Activated naive CD4-positive, alpha-beta T cell treated with anti-CD3 and anti-CD28 coated beads, Interleukin-2, amount 50 U/mL, for 24 hours (primary cell): ENCODE measurements around the gene FBRSL1.

Experiments
- H3K27ac Mint-ChIP-seq: one replicate; pipeline ENCODE4 v1.8.0; 2021; ENCODE audit warnings: mild to moderate bottlenecking, mixed read lengths
- H3K27me3 Mint-ChIP-seq: one replicate; pipeline ENCODE4 v1.8.0; 2021; ENCODE audit warnings: mixed read lengths
- H3K36me3 Mint-ChIP-seq: one replicate; pipeline ENCODE4 v1.8.0; 2021; ENCODE audit warnings: mixed read lengths
- H3K4me1 Mint-ChIP-seq: one replicate; pipeline ENCODE4 v1.8.0; 2021; ENCODE audit warnings: mixed read lengths
- H3K4me3 Mint-ChIP-seq: one replicate; pipeline ENCODE4 v1.8.0; 2021; ENCODE audit warnings: mild to moderate bottlenecking, mixed read lengths
- H3K9me3 Mint-ChIP-seq: one replicate; pipeline ENCODE4 v1.8.0; 2021; ENCODE audit warnings: mixed read lengths

FBRSL1 gene

DNA sequence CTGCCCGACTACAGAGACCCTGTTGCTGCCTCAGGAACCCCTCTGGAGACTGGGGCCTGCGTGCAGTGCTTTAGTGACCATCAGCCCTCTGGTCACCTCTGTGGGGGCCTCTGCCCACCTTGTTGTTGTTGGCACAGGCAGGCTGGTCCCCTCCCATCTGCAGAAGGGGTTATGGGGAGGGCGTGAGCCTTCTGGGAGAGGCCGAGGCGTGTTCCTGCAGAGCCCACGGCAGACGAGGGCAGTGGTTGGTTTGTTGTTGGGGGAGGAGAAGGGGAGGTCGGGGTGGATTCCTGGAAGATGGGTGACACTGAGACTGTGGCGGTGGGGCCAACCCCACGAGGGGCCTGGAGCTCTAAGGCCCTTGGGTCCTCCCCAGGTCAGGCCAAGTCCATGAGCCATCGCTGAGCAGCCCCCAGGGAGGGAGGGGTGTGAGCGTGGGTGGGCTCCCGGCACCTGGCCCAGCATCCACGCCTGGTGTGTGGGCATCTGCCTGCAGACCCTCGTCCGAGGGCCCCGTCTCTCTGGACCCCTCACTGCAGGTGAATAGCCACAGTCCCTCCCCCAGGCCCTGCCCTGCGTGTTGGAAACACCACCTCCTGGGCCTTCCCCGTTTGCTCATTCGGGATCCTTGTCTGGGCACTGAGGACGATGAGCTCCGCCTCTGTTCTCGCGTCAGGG, 23.6 kb downstream of the FBRSL1 start:
- no peak overlapping the region for H3K4me3 Mint-ChIP-seq
- H3K9me3 Mint-ChIP-seq, result no peaks in the 10 kb centered on the region
- peaks cover 15% of the 10 kb centered on the region for H3K36me3 Mint-ChIP-seq
- H3K4me1 Mint-ChIP-seq, result peaks cover 4% of the 10 kb centered on the region
- H3K27ac Mint-ChIP-seq, result no peak overlapping the region
- no peaks in the 10 kb centered on the region for H3K27me3 Mint-ChIP-seq

DNA sequence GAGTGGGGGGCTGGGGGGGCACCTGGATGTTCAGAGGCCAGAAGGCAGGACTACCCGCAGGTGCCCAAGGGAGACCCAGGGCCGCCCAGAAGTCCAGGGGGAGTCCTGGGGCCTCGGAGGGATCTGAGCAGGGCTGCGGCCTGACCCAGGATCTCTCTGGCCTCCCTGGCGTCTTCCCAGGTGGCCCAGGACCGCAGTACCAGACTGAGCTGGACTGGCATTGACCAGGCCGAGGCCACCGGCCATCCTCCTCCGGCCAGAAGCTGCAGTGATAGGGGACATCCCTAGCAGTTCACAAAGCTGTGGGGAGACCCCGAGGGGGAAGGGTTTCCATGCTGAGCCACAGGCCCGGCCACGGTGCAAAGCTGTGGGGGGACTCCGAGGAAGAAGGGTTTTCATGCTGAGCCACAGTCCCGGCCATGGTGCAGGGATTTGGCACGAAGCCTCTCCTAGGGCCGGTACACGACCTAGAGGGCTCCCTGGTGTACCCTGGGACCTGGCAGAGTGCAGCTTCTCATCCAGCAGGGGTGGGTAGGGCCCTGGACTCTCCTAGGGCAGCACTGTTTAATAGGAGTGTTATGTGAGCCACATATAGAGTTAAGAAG, 24.4 kb downstream of the FBRSL1 start:
- Mint-ChIP-seq H3K27me3 (no peaks in the 10 kb centered on the region), H3K27ac (no peak overlapping the region), H3K4me1 (peaks cover 4% of the 10 kb centered on the region), H3K4me3 (no peak overlapping the region), H3K36me3 (peaks cover 19% of the 10 kb centered on the region), H3K9me3 (no peaks in the 10 kb centered on the region)

DNA sequence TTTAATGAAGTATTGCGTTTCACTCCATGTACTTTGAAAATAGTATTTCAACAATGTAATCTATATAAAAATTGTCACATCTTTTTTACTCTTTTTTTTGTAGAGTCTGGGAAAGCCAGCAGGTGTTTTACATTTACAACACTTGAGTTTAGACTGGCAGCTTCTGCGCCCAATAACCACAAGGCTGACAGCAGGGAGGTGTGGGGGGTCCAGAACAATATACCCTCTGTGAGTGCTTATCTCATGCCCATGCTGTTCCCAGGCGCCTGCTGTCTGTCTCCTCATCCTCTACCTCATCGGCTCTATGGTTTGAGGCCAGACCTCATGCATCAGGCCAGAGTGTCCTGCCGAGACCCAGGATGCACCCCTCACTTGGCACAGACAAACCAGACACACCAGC, 24.9 kb downstream of the FBRSL1 start:
- H3K4me1 Mint-ChIP-seq, result peaks cover 4% of the 10 kb centered on the region
- H3K9me3 Mint-ChIP-seq, result no peaks in the 10 kb centered on the region
- H3K27ac Mint-ChIP-seq, result no peak overlapping the region
- no peaks in the 10 kb centered on the region for H3K27me3 Mint-ChIP-seq
- peaks cover 19% of the 10 kb centered on the region for H3K36me3 Mint-ChIP-seq
- H3K4me3 Mint-ChIP-seq, result no peak overlapping the region

DNA sequence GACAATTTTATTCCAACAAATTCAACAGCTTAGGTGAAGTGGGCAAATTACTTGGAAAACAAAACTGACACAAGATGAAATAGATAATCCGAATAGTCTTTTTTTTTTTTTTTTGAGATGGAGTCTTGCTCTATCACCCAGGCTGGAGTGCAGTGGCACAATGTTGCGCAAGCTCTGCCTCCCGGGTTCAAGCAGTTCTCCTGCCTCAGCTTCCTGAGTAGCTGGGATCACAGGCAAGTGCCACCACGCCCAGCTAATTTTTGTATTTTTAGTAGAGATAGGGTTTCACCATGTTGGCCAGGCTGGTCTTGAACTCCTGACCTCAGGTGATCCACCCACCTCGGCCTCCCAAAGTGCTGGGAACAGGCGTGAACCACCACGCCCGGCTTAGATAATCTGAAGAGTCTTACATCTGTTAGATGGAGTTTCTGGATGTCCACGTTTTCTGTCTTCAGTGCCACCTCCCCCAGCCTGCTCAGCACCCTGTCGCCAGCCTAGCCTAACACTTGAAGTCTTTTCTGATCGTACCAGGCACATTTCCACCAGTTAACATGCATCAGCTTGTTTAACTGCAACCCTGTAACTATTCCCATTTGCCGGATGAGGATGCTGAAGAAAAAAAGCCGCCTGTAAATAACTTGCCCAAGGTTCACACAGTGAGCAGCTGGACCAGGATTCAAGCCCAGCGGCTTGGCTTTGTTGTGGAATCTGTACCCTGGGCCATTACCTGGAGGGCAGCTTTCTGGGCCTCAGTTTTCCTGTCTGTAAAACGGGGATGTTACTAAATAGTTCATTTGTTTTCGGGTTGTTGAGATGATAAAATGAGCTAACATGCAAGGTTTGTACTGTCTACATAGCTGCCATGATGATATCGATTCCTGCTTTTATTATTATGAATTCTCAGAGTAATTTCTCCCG, 26.4 kb downstream of the FBRSL1 start:
- Mint-ChIP-seq H3K4me1 (peaks cover 4% of the 10 kb centered on the region), H3K9me3 (no peaks in the 10 kb centered on the region), H3K36me3 (peaks cover 19% of the 10 kb centered on the region), H3K27me3 (no peaks in the 10 kb centered on the region), H3K4me3 (no peak overlapping the region), H3K27ac (peak overlapping the region; percentile 65)

DNA sequence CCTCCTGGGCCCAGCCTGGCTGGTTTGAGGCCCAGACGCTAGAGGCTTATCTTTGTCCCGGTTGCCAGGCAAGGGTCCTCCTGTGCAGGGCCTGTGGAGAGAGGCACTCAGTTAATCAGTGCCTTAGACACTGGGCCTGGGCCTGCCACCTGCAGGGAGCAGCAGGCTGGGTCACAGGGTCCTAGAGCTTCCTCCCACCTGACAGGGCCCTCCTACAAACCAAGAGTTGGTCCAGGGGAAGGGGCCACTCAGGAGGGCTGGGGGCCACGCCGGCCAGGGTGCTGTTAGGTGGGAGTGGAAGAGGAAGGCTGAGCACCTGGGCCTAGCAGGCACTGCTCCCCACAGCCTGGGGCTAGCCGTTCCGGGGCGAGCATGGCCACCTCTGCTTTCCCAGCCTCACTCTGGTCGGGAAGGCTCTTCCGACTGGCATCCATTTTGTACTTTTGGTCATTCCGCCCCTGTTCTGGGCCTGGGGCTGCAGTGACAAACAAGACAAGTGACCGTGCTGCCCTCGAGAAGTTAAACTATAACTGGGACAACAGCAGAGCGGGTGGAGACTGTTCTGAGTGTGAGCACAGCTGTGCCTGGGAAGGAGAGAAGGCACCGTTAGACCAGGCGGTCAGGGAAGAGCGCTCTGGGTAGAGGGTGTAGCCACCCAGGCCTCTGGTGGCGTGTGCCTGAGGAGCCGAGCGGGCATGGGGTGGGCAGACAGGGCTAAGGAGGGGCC, 27.2 kb downstream of the FBRSL1 start:
- no peak overlapping the region for H3K4me3 Mint-ChIP-seq
- no peak overlapping the region for H3K27ac Mint-ChIP-seq
- H3K4me1 Mint-ChIP-seq, result peaks cover 7% of the 10 kb centered on the region
- H3K9me3 Mint-ChIP-seq, result no peaks in the 10 kb centered on the region
- peaks cover 19% of the 10 kb centered on the region for H3K36me3 Mint-ChIP-seq
- H3K27me3 Mint-ChIP-seq, result no peaks in the 10 kb centered on the region

DNA sequence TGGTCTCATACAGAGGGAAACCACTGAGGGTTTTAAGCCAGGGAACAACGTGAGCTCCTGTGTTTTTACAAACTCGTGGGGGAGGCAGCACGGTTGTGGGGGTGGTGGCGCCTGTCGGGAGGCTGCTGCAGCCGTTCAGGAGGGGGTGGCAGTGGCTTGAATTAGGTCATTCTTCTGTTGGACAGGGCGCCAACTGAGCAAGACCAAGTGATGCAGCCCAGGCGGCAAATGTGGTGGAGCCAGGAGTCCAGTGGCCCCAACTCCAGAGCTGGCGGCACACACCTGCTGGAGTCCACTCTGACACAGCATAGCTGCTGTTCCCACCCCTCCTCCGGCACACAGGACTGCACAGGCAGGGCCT, 27.8 kb downstream of the FBRSL1 start:
- no peak overlapping the region for H3K4me3 Mint-ChIP-seq
- no peak overlapping the region for H3K27ac Mint-ChIP-seq
- H3K27me3 Mint-ChIP-seq, result no peaks in the 10 kb centered on the region
- peaks cover 19% of the 10 kb centered on the region for H3K36me3 Mint-ChIP-seq
- no peaks in the 10 kb centered on the region for H3K9me3 Mint-ChIP-seq
- peaks cover 7% of the 10 kb centered on the region for H3K4me1 Mint-ChIP-seq

DNA sequence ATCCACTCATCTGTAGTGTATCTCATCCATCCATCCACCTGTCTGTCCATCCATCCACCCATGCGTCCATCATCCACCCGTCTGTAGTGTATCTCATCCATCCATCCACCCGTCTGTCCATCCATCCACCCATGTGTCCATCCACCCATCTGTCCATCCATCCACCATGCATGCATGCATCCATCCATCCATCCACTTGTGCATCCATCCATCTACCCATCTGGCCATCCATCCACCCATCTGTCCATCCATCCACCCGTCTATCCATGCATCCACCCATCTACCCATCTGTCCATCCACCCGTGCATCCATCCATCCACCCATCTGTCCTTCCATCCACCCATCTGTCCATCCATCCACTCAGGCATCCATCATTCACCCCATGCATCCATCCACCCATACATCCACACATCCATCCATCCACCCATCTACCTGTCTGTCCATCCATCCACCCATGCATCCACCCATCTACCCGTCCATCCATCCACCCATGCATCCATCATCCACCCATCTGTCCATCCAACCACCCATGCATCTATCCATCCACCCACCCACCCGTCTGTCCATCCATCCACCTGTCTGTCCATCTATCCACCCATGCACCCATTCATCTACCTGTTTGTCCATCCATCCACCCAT, 28.5 kb downstream of the FBRSL1 start:
- Mint-ChIP-seq H3K4me3 (no peak overlapping the region), H3K27ac (no peak overlapping the region), H3K36me3 (peaks cover 19% of the 10 kb centered on the region), H3K4me1 (peaks cover 7% of the 10 kb centered on the region), H3K27me3 (no peaks in the 10 kb centered on the region), H3K9me3 (no peaks in the 10 kb centered on the region)

DNA sequence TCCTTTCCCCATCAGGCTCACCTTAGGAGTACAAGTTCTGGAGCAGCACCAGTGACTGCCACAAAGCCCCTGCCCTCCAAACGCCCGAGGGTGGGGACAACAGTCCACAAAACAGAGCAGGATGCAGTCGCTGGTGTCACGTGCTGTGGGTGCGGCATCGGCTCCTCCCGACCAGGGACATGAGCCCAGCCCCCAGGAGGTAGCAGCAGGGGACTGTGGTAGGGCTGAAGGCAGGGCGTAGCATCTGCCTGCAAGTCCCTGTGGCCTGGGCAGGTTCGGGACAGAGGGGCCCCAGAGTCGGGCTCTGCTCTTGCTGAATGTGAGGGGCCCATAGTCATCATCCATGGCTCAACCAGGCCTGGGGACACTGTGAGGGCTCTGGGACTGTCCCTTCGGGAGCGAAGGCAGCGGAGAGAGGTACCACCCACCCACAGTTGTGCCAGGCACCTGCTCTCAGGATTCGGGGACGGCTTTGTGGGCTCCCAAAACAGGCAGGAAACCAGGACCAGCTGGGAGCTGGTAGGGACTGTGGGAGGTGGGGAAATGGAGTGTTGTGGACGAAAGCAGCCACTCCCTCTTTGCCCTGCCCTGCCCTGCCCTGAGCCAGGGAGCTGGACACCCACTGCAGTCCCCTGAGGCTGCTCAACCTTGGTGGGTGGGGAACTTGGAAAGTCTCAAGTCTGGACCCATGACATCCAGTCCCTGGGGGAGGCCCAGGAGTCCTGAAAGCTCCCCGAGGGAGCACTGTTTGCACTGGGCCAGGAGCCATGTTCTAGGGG, 30.7 kb downstream of the FBRSL1 start:
- Mint-ChIP-seq H3K9me3 (no peaks in the 10 kb centered on the region), H3K4me1 (peaks cover 8% of the 10 kb centered on the region), H3K27me3 (no peaks in the 10 kb centered on the region), H3K36me3 (peaks cover 14% of the 10 kb centered on the region), H3K27ac (no peak overlapping the region), H3K4me3 (no peak overlapping the region)

DNA sequence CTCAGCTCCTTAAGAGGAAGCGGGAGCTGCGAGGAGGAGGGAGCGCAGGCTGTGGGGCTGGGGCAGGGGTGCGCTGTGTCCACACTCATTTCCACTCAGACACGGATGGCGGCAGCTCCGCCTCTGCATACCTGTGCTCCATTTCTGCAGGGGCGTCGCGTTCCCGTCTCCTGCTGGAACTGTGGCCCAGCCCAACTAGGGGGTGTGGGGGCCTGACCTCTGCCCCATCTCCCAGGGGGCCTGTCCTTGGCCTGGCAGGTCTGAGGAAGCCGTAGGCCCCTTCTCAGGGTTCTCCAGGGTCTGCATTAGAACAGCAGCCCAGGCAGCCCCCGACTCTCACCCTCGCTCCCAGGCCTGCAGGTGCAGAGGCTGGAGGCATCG, 31.2 kb downstream of the FBRSL1 start:
- no peak overlapping the region for H3K27ac Mint-ChIP-seq
- no peaks in the 10 kb centered on the region for H3K9me3 Mint-ChIP-seq
- H3K36me3 Mint-ChIP-seq, result peaks cover 12% of the 10 kb centered on the region
- no peak overlapping the region for H3K4me3 Mint-ChIP-seq
- no peaks in the 10 kb centered on the region for H3K27me3 Mint-ChIP-seq
- H3K4me1 Mint-ChIP-seq, result peaks cover 8% of the 10 kb centered on the region

DNA sequence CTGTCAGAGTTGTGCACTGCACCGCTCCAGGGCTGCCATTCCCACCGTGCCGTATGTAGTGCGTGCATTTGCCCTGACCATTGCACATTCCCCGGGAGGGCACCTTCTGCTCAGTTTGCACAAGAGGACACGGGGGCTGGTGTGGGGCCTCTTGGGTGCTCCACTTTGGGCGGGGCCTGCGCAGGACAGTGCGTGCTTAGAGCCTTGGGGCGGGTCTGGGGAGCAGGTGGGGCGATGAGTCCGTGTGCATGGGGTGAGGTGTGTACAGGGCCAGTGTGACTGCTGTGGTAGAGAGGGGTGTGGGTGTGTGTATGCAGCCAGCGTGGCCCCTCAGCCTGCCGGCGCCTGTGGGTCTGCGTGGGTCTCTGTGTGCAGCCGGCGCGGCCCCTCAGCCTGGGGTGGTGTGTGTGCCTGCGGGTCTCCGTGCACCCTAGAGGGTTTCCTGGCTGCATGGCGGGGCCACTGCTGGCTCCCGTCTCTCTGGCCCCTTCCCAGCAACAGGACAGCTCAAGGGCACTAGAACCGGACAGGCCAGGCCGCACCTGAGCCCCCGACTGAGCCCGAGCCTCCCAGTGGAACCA, 31.9 kb downstream of the FBRSL1 start:
- no peaks in the 10 kb centered on the region for H3K27me3 Mint-ChIP-seq
- no peak overlapping the region for H3K4me3 Mint-ChIP-seq
- H3K27ac Mint-ChIP-seq, result no peak overlapping the region
- H3K36me3 Mint-ChIP-seq, result peaks cover 12% of the 10 kb centered on the region
- H3K9me3 Mint-ChIP-seq, result no peaks in the 10 kb centered on the region
- H3K4me1 Mint-ChIP-seq, result peaks cover 8% of the 10 kb centered on the region

DNA sequence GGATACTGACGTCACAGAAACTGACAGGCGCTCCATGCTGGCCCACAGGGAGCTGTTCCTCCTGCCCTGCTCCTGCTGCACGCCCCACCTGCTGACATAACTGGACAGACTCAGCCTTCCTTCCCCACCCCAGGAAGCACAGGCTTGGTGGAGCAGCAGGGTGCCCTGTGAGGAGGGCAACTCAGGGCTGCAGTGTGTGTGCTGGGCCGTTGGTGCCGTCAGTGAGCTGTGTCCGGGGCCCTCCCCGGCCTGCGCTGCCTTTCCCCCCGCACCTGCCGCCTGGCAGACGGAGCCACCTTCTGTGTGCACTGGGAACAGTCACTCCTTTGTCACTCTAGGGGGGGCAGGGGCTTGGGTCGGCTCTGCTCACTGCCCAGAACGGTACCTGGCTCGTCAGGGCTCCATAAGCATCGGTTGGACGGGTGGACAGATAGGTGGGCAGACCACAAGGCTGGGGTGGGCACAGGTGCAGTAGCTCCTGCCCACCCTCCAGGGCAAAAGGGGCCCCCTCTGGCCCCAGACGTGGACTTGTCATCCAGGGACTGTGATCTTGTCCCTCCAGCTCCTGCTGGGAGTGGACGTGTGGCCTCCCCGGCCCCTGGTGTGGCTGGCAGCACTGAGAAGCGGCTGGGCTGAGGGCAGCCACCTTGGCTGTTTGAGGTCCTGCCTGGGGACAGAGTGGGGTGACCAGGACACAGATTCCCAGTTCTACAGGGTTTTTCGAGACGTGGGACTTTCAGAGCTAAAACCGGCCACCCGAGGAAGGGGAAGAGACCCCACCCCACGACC, 32.8 kb downstream of the FBRSL1 start:
- no peak overlapping the region for H3K4me3 Mint-ChIP-seq

DNA sequence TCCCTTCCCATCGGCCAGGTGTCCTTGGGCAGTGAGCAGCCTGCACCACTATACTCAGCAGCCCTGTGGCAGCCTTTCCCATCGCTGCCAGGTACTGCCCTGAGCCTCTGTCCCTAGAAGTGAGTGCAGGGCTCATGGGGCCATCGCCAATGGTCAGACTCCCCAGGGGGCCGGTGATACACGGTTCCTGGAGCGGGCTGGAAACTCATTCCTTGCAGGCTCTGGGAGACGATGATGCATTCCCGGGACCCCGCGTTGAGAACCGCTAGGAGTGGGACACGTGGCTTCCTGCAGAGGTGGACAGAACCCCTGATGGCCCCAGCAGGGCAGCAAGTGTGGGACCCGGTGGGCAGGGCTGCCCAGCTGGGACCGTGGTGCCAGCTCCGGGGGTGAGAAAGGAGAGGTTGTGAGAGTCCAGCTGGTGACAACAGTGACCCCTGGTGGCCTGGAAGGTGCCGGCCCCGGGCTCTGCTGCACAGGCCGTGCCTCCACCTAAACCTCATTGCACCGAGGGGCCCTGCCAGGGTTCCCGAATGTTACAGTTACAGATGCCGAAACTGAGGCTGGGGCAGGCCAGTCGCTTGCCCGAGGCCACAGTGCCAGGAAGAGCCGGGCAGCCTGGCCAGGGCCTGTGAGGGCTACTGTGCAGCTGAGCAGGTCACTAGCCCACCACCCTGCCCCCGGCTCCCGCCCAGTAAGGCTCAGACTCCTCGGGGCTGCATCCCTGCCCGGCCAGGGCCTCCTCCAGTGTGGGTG, 33.8 kb downstream of the FBRSL1 start:
- peaks cover 8% of the 10 kb centered on the region for H3K4me1 Mint-ChIP-seq
- no peaks in the 10 kb centered on the region for H3K27me3 Mint-ChIP-seq
- no peak overlapping the region for H3K27ac Mint-ChIP-seq
- H3K4me3 Mint-ChIP-seq, result no peak overlapping the region
- H3K9me3 Mint-ChIP-seq, result no peaks in the 10 kb centered on the region
- H3K36me3 Mint-ChIP-seq, result peaks cover 2% of the 10 kb centered on the region

More for the DNA sequence above, 32.8 kb downstream of the FBRSL1 start:
- Mint-ChIP-seq H3K27me3 (no peaks in the 10 kb centered on the region), H3K4me1 (peaks cover 8% of the 10 kb centered on the region), H3K9me3 (no peaks in the 10 kb centered on the region), H3K36me3 (peaks cover 10% of the 10 kb centered on the region), H3K27ac (no peak overlapping the region)

DNA sequence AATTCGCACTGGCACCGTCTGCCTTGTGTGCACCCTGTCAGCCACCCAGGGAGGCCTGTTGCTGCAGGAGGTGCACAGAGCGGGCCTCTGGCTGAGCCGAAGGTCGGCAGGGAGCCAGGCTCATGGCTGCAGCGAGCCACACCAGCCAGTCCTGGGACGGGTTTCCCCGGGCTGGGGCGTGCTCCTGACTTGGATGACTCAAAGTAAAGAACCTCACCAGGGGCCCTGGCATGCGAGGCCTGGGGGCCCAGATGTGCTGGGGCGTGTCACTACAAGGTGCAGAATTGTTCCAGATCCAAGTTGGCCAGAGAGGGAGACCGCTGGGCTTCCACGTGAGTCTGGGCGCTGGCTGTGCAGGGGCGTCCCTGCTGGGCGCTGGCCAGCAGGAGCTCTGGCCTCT, 34.5 kb downstream of the FBRSL1 start:
- Mint-ChIP-seq H3K4me3 (no peak overlapping the region), H3K36me3 (no peaks in the 10 kb centered on the region), H3K27me3 (no peaks in the 10 kb centered on the region), H3K4me1 (peaks cover 8% of the 10 kb centered on the region), H3K9me3 (no peaks in the 10 kb centered on the region), H3K27ac (no peak overlapping the region)
